Measurements from ENCODE around the gene TRPV3. TPM values are rescaled to one million over a fixed set of nuclear protein-coding genes. Genes with fewer than 3 reads are reported as not detected.

TRPV3 gene
- total RNA-seq, 1 donor from 2014 or later: 2.1 TPM

- Histone ChIP-seq H3K27me3 (ENCODE audit: control insufficient read depth, insufficient read depth, low read length) (no peaks in the 10 kb centered on the region), H3K4me3 (ENCODE audit: low read depth, low read length) (no peak overlapping the region), H3K36me3 (ENCODE audit: control insufficient read depth, insufficient read depth, low read length) (no peaks in the 10 kb centered on the region)
- no peak for DNase-seq (ENCODE audit: low read depth)
- TF ChIP-seq CTCF (IDR thresholded peaks at IDR 0.05; ENCODE audit: insufficient read depth, low read length, poor library complexity, severe bottlenecking): no peak
These were observed 40.5 kb upstream of the TRPV3 start for GRCh38 chr17:3598078-3598477.

- TF ChIP-seq CTCF (IDR thresholded peaks at IDR 0.05; ENCODE audit: insufficient read depth, low read length, poor library complexity, severe bottlenecking): no peak
- H3K36me3 ChIP-seq (ENCODE audit: control insufficient read depth, insufficient read depth, low read length): no peaks in the 10 kb centered on the region
- DNase-seq (ENCODE audit: low read depth): no peak
- no peak overlapping the region for H3K4me3 ChIP-seq (ENCODE audit: low read depth, low read length)
- no peaks in the 10 kb centered on the region for H3K27me3 ChIP-seq (ENCODE audit: control insufficient read depth, insufficient read depth, low read length)
These were observed 39.3 kb upstream of the TRPV3 start for GRCh38 chr17:3596804-3597464.

GRCh38 chr17:3594976-3595375 lies 37.4 kb upstream of the TRPV3 start:
- DNase-seq (ENCODE audit: low read depth): no peak
- no peak overlapping the region for H3K4me3 ChIP-seq (ENCODE audit: low read depth, low read length)
- H3K36me3 ChIP-seq (ENCODE audit: control insufficient read depth, insufficient read depth, low read length): no peaks in the 10 kb centered on the region
- no peaks in the 10 kb centered on the region for H3K27me3 ChIP-seq (ENCODE audit: control insufficient read depth, insufficient read depth, low read length)
- TF ChIP-seq CTCF (IDR thresholded peaks at IDR 0.05; ENCODE audit: insufficient read depth, low read length, poor library complexity, severe bottlenecking): no peak

- Histone ChIP-seq H3K27me3 (ENCODE audit: control insufficient read depth, insufficient read depth, low read length) (no peaks in the 10 kb centered on the region), H3K4me3 (ENCODE audit: low read depth, low read length) (no peak overlapping the region), H3K36me3 (ENCODE audit: control insufficient read depth, insufficient read depth, low read length) (no peaks in the 10 kb centered on the region)
- TF ChIP-seq CTCF (IDR thresholded peaks at IDR 0.05; ENCODE audit: insufficient read depth, low read length, poor library complexity, severe bottlenecking): no peak
- DNase-seq (ENCODE audit: low read depth): peak; percentile 14
These were observed 36.6 kb upstream of the TRPV3 start for GRCh38 chr17:3594051-3594800.

GRCh38 chr17:3593384-3593783 lies 35.8 kb upstream of the TRPV3 start:
- H3K27me3 ChIP-seq (ENCODE audit: control insufficient read depth, insufficient read depth, low read length): no peaks in the 10 kb centered on the region
- no peak overlapping the region for H3K4me3 ChIP-seq (ENCODE audit: low read depth, low read length)
- DNase-seq (ENCODE audit: low read depth): no peak
- no peaks in the 10 kb centered on the region for H3K36me3 ChIP-seq (ENCODE audit: control insufficient read depth, insufficient read depth, low read length)
- TF ChIP-seq CTCF (IDR thresholded peaks at IDR 0.05; ENCODE audit: insufficient read depth, low read length, poor library complexity, severe bottlenecking): no peak
